Natural killer cell (primary cell): ENCODE measurements around the gene ZNF844. TPM values are rescaled to one million over a fixed set of nuclear protein-coding genes. Genes with fewer than 3 reads are reported as not detected.
"Not testable (repeated sequence)": the region's sequence is repeated elsewhere in the genome, so short reads cannot be mapped to it uniquely, and the experiment has no call there.

Experiments
- ATAC-seq, 3 donors: fragments of 150-1000 bp in 2 of 3; fragments of 200-7000 bp in 1 of 3; cut with Tn5 transposase; 1 replicate in 1 of 3; 2 replicates in 2 of 3; pipeline ENCODE4 v1.10.0; 2021; ENCODE audit warnings: mild to moderate bottlenecking in 2 of 3, moderate library complexity in 2 of 3
- DNase-seq, 2 donors: peaks; one replicate each; pipeline versions ENCODE4 v3.0.0 to v3.0.0-alpha.2; 2013 to 2021; ENCODE audit warnings: mixed read lengths in 1 of 2
- H3K27ac ChIP-seq: one replicate; pipeline ENCODE4 v1.5.1; 2013; ENCODE audit warnings: mild to moderate bottlenecking, low read length
- H3K27me3 ChIP-seq: one replicate; pipeline ENCODE4 v1.6.1; 2013; ENCODE audit warnings: low read length; ENCODE audit not compliant: control insufficient read depth, insufficient read depth
- H3K36me3 ChIP-seq: one replicate; pipeline ENCODE4 v1.6.1; 2013; ENCODE audit warnings: low read length; ENCODE audit not compliant: control insufficient read depth, insufficient read depth
- H3K4me1 ChIP-seq: one replicate; pipeline ENCODE4 v1.6.1; 2013; ENCODE audit warnings: low read length; ENCODE audit not compliant: control insufficient read depth, insufficient read depth
- H3K4me3 ChIP-seq: one replicate; pipeline ENCODE4 v1.5.1; 2013; ENCODE audit warnings: low read length
- H3K9me3 ChIP-seq: one replicate; pipeline ENCODE4 v1.6.1; 2013; ENCODE audit warnings: low read length; ENCODE audit not compliant: control insufficient read depth, insufficient read depth
- H3K27ac Mint-ChIP-seq, 2 donors: one replicate each; pipeline ENCODE4 v1.8.0; 2022; ENCODE audit warnings: mild to moderate bottlenecking in 2 of 2, mixed read lengths in 2 of 2, moderate library complexity in 1 of 2
- H3K27me3 Mint-ChIP-seq, 2 donors: one replicate each; pipeline ENCODE4 v1.8.0; 2022; ENCODE audit warnings: low read depth in 2 of 2, mixed read lengths in 2 of 2
- H3K36me3 Mint-ChIP-seq: one replicate; pipeline ENCODE4 v1.8.0; 2022; ENCODE audit warnings: mixed read lengths
- H3K4me1 Mint-ChIP-seq, 2 donors: one replicate each; pipeline ENCODE4 v1.8.0; 2022; ENCODE audit warnings: mixed read lengths in 2 of 2
- H3K4me3 Mint-ChIP-seq: one replicate; pipeline ENCODE4 v1.8.0; 2022; ENCODE audit warnings: mild to moderate bottlenecking, moderate library complexity, mixed read lengths
- H3K9me3 Mint-ChIP-seq, 2 donors: one replicate each; pipeline ENCODE4 v1.8.0; 2022; ENCODE audit warnings: mixed read lengths in 2 of 2
- CTCF ChIP-seq: fragments of 200-600 bp; IDR thresholded peaks from one replicate; pipeline ENCODE4 v1.8.0; 2022; ENCODE audit warnings: antibody characterized with exemption
- WGBS: methylation state at CpG from one replicate; pipeline ENCODE4 v1.1.7; 2013; ENCODE audit warnings: missing lambda C conversion rate; ENCODE audit not compliant: insufficient coverage; 5-methylcytosine and 5-hydroxymethylcytosine counted together
- intact Hi-C: fragments of 100-400 bp; cut with micrococcal nuclease; formaldehyde crosslinking; loops from one replicate; pipeline ENCODE4 v1.14.2; 2022
- total RNA-seq, 4 donors: library from RNA; stranded (reverse); fragments of 120-200 nt in 1 of 4; gene quantifications; one replicate each; pipeline versions ENCODE4 v1.2.3 to v1.2.4, GENCODE V29; 2013 to 2022

The ZNF844 gene
- total RNA-seq, 3 donors from 2014 or later (not counting 1 experiment from before 2014, with no cell fraction given): 12.1 to 36.2 (median 27.4) TPM

GRCh38 chr19:12052497-12053169 is 11.9 kb upstream of the ZNF844 start, which contains the start of gene ZNF878:
ZNF878 (minus strand) TSS chr19:12052961; CDS start chr19:12052801, 160 bp downstream.
- ATAC-seq: peak; percentile 81 to 88 (median 83)
- Histone ChIP-seq H3K9me3 (no peaks in the 10 kb centered on the region), H3K27me3 (no peaks in the 10 kb centered on the region), H3K4me1 (peaks cover 14% of the 10 kb centered on the region), H3K36me3 (no peaks in the 10 kb centered on the region), H3K4me3 (peak within 1 kb of the TSS; percentile 59), H3K27ac (no peak within 1 kb of the TSS)
- Mint-ChIP-seq H3K36me3 (no peaks in the 10 kb centered on the region), H3K27me3 (peaks cover 7 to 8% of the 10 kb centered on the region in 2 donors), H3K9me3 (no peaks in the 10 kb centered on the region), H3K4me1 (peaks cover 12% of the 10 kb centered on the region in 2 donors), H3K27ac (peak within 1 kb of the TSS in 1 of 2 donors; percentile 60), H3K4me3 (peak within 1 kb of the TSS; percentile 93)
- no peak for TF ChIP-seq CTCF
- peak; percentile 43 to 57 for DNase-seq
- under 1% methylated on average over 46 of the region's 46 CpGs for WGBS
- intact Hi-C loops: no loop called here

- no peak overlapping the region for H3K4me3 Mint-ChIP-seq
- no peaks in the 10 kb centered on the region for H3K9me3 ChIP-seq
- no peak for DNase-seq
- peaks cover 12 to 18% of the 10 kb centered on the region in 2 donors for H3K4me1 Mint-ChIP-seq
- no peaks in the 10 kb centered on the region for H3K9me3 Mint-ChIP-seq
- no peak overlapping the region for H3K4me3 ChIP-seq
- TF ChIP-seq CTCF: no peak
- no peaks in the 10 kb centered on the region for H3K36me3 Mint-ChIP-seq
- H3K27ac ChIP-seq: no peak overlapping the region
- H3K27me3 ChIP-seq: no peaks in the 10 kb centered on the region
- no peak overlapping the region for H3K27ac Mint-ChIP-seq
- WGBS: 83% methylated on average over 5 of the region's 5 CpGs
- peaks cover 7 to 11% of the 10 kb centered on the region in 2 donors for H3K27me3 Mint-ChIP-seq
- ATAC-seq: no peak
- intact Hi-C loops: loop anchor here (5.0 kb wide), 3 partner anchors 93 to 258 kb away; partner anchors contain the start of gene ZNF491
- peaks cover 18% of the 10 kb centered on the region for H3K4me1 ChIP-seq
- H3K36me3 ChIP-seq: no peaks in the 10 kb centered on the region
Observed at GRCh38 chr19:12055784-12056183, 8.7 kb upstream of the ZNF844 start.

- ATAC-seq (no peak), DNase-seq (no peak)
- Mint-ChIP-seq H3K27ac (no peak overlapping the region), H3K36me3 (peaks cover 43% of the 10 kb centered on the region), H3K4me3 (no peak overlapping the region), H3K4me1 (no peaks in the 10 kb centered on the region), H3K27me3 (no peaks in the 10 kb centered on the region), H3K9me3 (peaks cover 4 to 19% of the 10 kb centered on the region in 2 donors)
- 100% methylated on average over 1 of the region's 3 CpGs for WGBS
- intact Hi-C loops: no loop called here
- Histone ChIP-seq H3K27ac (no peak overlapping the region), H3K36me3 (peaks cover 28% of the 10 kb centered on the region), H3K4me1 (no peaks in the 10 kb centered on the region), H3K27me3 (no peaks in the 10 kb centered on the region), H3K4me3 (no peak overlapping the region), H3K9me3 (peaks cover 74% of the 10 kb centered on the region)
- no peak for TF ChIP-seq CTCF
Observed at GRCh38 chr19:12075538-12076139, 11.1 kb downstream of the ZNF844 start.

GRCh38 chr19:12076331-12076730 is 11.8 kb downstream of the ZNF844 start:
- H3K27ac ChIP-seq, H3K27me3 Mint-ChIP-seq, H3K4me3 ChIP-seq, H3K27me3 ChIP-seq, intact Hi-C loops, H3K4me1 Mint-ChIP-seq, DNase-seq, H3K4me1 ChIP-seq, H3K4me3 Mint-ChIP-seq, ATAC-seq: not testable (repeated sequence)
- Histone ChIP-seq H3K36me3 (peaks cover 28% of the 10 kb centered on the region), H3K9me3 (peaks cover 77% of the 10 kb centered on the region)
- Mint-ChIP-seq H3K9me3 (peaks cover 4 to 16% of the 10 kb centered on the region in 2 donors), H3K27ac (peak overlapping the region in 1 of 2 donors; percentile 19), H3K36me3 (peaks cover 40% of the 10 kb centered on the region)
- 100% methylated on average over 2 of the region's 3 CpGs for WGBS
